ENCODE data around the gene ARL14.

- no peak for TF ChIP-seq POLR2A (IDR thresholded peaks at IDR 0.05)
- TF ChIP-seq CTCF (IDR thresholded peaks at IDR 0.05): no peak
These were observed 15.0 kb downstream of the ARL14 start for GRCh38 chr3:160691962-160692361.

Measured in adrenal gland (tissue), 5 donors.